Skeletal muscle tissue (tissue), 4 donors: Measurements from ENCODE around the gene MYH7. TPM values are rescaled to one million over a fixed set of nuclear protein-coding genes. Genes with fewer than 3 reads are reported as not detected.
A peak's percentile ranks its signal among the peaks of the same experiment; 100 is the strongest.
"Not testable (repeated sequence)": the region's sequence is repeated elsewhere in the genome, so short reads cannot be mapped to it uniquely, and the experiment has no call there.

ENCODE experiments used
- H3K27ac ChIP-seq: one replicate; pipeline ENCODE4 v1.7.0; 2013; ENCODE audit warnings: mild to moderate bottlenecking, low read depth, low read length, inconsistent platforms
- H3K27me3 ChIP-seq, 3 donors: one replicate each; pipeline ENCODE4 v1.7.0; 2013; ENCODE audit warnings: low read length in 3 of 3; ENCODE audit not compliant: control insufficient read depth in 3 of 3, insufficient read depth in 3 of 3
- H3K36me3 ChIP-seq, 3 donors: one replicate each; pipeline ENCODE4 v1.7.0; 2013; ENCODE audit warnings: low read length in 3 of 3; ENCODE audit not compliant: control insufficient read depth in 3 of 3, insufficient read depth in 3 of 3
- H3K4me1 ChIP-seq, 3 donors: one replicate each; pipeline ENCODE4 v1.7.0; 2013; ENCODE audit warnings: low read length in 3 of 3, mild to moderate bottlenecking in 3 of 3; ENCODE audit not compliant: control insufficient read depth in 3 of 3, insufficient read depth in 3 of 3
- H3K4me3 ChIP-seq, 3 donors: one replicate each; pipeline ENCODE4 v1.7.0; 2013; ENCODE audit warnings: low read length in 3 of 3
- H3K9ac ChIP-seq, 3 donors: one replicate each; pipeline ENCODE4 v1.7.0; 2013; ENCODE audit warnings: low read length in 3 of 3, mild to moderate bottlenecking in 3 of 3, moderate library complexity in 2 of 3, low read depth in 1 of 3
- H3K9me3 ChIP-seq, 3 donors: one replicate each; pipeline ENCODE4 v1.7.0; 2013; ENCODE audit warnings: low read length in 3 of 3; ENCODE audit not compliant: control insufficient read depth in 3 of 3
- total RNA-seq: library from RNA; depleted of rRNA; stranded (reverse); fragments of >200 nt; gene quantifications from one replicate; pipeline ENCODE4 v1.2.3, GENCODE V29; 2014
- donor health status: Osteomylitis.

MYH7 gene
- total RNA-seq, 1 donor from 2014 or later: 426 TPM

DNA sequence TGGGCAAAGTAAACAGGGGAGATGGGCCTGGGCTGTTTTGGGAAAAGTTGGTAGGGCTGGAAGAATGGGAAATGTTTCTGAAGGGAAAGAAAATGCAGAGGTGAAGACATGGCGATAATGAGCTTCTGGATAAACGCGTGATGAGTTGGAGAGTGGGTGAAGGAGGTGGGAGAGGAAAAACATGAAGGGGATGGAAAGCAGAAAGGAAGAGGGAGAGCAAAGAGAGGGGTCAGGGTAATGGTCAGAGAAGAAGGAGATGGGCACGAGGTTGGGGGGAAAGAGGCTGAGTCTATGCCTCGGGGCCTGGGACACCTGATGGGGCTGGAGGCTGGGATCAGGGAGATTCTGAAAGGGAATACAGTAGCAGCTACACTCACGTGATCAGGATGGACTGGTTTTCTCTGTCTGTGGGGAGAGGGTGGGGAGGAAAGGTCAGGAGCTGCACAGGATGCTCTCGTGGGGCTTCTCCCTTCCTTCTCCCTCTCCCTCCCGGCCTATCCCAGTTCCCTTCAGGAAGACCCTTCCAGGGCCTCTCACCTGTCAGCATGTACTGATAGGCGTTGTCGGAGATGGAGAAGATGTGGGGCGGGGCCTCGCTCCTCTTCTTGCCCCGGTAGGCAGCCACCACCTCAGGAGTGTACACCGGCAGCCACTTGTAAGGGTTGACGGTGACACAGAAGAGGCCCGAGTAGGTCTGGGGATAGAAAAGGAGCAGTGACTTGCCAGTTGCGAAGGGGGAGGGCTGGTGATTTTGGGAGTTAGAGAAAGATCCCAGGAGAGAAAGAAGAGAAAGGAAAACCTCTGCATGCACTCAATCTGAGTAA is 3.1 kb downstream of the MYH7 start:
- H3K9me3 ChIP-seq: no peaks in the 10 kb centered on the region
- peaks cover 12 to 50% (median 44%) of the 10 kb centered on the region in 3 donors for H3K4me1 ChIP-seq
- peak overlapping the region in 2 of 3 donors; percentile 66 to 82 for H3K9ac ChIP-seq
- peaks cover 17 to 76% (median 57%) of the 10 kb centered on the region in 3 donors for H3K36me3 ChIP-seq
- H3K27me3 ChIP-seq: peaks cover 0 to 2% (median 0%) of the 10 kb centered on the region in 3 donors
- peak overlapping the region; percentile 76 to 80 (median 79) for H3K4me3 ChIP-seq
- peak overlapping the region; percentile 31 for H3K27ac ChIP-seq

DNA sequence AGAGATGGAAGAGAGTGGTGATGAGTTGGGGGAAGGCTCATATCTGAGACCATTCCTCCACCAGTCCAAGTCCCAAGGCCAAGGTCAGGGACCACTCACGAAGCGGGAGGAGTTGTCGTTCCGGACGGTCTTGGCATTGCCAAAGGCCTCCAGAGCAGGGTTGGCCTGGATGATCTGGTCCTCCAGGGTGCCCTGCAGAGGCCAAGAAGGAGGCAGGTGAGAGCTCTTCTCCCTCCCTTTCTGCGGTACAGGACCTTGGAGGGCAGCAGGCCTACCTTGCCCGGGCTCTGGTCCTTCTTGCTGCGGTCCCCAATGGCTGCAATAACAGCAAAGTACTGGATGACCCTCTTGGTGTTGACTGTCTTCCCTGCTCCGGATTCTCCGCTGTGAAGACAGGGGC is 4.0 kb downstream of the MYH7 start:
- H3K9ac ChIP-seq: peak overlapping the region; percentile 20 to 82 (median 51)
- peak overlapping the region; percentile 59 to 80 (median 76) for H3K4me3 ChIP-seq
- no peaks in the 10 kb centered on the region for H3K9me3 ChIP-seq
- H3K4me1 ChIP-seq: peaks cover 7 to 45% (median 38%) of the 10 kb centered on the region in 3 donors
- H3K36me3 ChIP-seq: peaks cover 17 to 79% (median 59%) of the 10 kb centered on the region in 3 donors
- no peak overlapping the region for H3K27ac ChIP-seq
- peaks cover 0 to 2% (median 0%) of the 10 kb centered on the region in 3 donors for H3K27me3 ChIP-seq

DNA sequence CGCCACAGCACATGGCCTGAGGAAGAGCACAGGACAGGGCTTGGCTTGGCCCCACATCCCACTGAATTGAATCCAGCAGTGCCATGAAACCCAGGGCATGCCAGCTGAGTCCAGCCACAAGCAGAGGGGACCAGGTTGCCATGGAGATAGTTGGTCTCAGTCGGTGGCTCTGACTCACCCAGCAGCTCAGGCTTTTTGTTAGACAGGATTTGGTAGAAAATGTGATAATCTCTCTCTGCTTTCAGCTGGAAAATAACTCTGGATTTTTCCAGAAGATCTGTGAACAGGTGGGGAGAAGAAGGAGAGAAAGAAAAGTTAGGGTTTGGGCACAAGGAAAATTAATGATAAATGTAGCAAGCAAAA is 4.8 kb downstream of the MYH7 start:
- Histone ChIP-seq H3K36me3 (peaks cover 17 to 79% (median 61%) of the 10 kb centered on the region in 3 donors), H3K27ac (no peak overlapping the region), H3K4me3 (peak overlapping the region; percentile 59 to 80 (median 76)), H3K9ac (peak overlapping the region in 1 of 3 donors; percentile 82), H3K9me3 (no peaks in the 10 kb centered on the region), H3K4me1 (peaks cover 7 to 38% (median 35%) of the 10 kb centered on the region in 3 donors), H3K27me3 (peaks cover 0 to 2% (median 0%) of the 10 kb centered on the region in 3 donors)

DNA sequence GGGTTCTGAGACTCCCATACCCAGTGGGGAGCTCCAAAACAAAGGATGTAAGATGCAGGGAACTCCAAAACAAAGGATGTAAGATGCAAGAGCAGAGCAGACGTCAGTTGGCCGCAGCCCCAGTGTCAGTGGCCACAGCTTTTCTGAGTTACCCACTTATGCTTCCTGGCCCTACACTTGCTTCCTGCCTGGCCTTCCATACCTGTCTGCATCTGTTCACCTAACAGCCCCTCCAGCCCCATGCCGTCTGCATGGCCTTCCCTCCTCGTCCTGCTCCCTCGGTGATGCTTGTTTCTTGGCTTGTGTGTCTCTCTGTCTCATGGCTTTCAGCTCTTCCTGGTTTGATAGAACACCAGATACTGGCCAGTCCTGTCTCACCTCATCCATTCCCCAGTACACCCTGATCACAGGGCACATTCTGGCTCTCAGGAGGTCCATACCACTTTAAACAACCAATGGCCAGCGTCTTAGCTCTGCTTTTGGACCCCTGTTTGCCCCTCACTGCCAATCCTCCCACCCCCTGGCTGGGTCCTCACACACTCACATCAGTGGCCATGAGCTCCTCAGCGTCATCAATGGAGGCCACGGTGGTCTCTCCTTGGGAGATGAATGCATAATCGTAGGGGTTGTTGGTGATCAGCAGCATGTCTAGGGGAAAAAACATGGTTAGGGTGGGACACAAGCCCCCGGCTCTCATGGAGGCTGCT is 5.3 kb downstream of the MYH7 start:
- Histone ChIP-seq H3K27ac (no peak overlapping the region), H3K36me3 (peaks cover 17 to 77% (median 64%) of the 10 kb centered on the region in 3 donors), H3K4me3 (peak overlapping the region; percentile 59 to 80 (median 76)), H3K9ac (peak overlapping the region in 1 of 3 donors; percentile 82), H3K4me1 (peaks cover 7 to 38% (median 35%) of the 10 kb centered on the region in 3 donors), H3K27me3 (peaks cover 0 to 2% (median 0%) of the 10 kb centered on the region in 3 donors), H3K9me3 (no peaks in the 10 kb centered on the region)

- H3K36me3 ChIP-seq: peaks cover 15 to 72% (median 62%) of the 10 kb centered on the region in 3 donors
- no peaks in the 10 kb centered on the region for H3K9me3 ChIP-seq
- no peak overlapping the region for H3K27ac ChIP-seq
Observed at GRCh38 chr14:23428686-23429495, 6.6 kb downstream of the MYH7 start.

DNA sequence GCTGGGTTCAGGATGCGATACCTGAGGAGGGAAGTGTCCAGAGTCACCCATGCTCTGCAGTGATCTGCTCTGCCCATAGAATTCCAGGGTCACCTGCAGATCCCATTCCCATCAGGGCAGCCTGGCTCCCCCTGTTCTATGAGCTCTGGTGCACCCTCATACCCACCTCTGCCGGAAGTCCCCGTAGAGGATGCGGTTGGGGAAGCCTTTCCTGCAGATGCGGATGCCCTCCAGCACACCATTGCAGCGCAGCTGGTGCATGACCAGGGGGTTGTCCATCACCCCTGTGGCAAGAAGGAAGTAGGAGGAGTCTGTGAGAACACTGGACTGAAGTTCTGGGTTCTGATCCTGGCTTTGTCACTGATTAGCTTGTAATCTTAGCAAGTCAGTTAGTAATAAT is 9.7 kb downstream of the MYH7 start:
- H3K27me3 ChIP-seq, H3K27ac ChIP-seq, H3K9me3 ChIP-seq, H3K9ac ChIP-seq: not testable (repeated sequence)
- Histone ChIP-seq H3K4me3 (peak overlapping the region in 1 of 3 donors; percentile 53), H3K36me3 (peaks cover 17 to 69% (median 53%) of the 10 kb centered on the region in 3 donors), H3K4me1 (peaks cover 7 to 45% (median 25%) of the 10 kb centered on the region in 3 donors)

More at GRCh38 chr14:23428686-23429495, 6.6 kb downstream of the MYH7 start:
- peak overlapping the region in 1 of 3 donors; percentile 39 for H3K4me3 ChIP-seq
- H3K27me3 ChIP-seq: peaks cover 0 to 2% (median 0%) of the 10 kb centered on the region in 3 donors
- peaks cover 7 to 42% (median 35%) of the 10 kb centered on the region in 3 donors for H3K4me1 ChIP-seq
- no peak overlapping the region for H3K9ac ChIP-seq

DNA sequence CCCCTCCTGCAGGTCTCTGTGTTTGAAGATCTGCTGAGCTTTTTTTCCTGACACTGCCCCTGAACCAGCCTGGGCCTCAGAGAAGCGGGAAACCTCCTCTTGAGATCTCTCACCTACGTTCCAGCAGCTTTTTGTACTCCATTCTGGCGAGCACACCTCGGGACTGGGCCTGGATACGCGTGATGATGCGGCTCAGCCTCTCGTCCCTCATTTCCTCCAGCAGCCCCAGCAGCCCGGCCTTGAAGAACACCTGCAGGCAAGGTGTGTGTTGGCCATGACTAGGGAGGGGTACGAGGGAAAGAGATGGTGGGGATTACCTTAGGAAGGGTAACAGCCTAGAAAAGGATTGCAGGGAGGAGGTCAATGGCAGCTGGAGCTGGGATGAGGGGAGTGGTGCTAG is 10.3 kb downstream of the MYH7 start:
- no peaks in the 10 kb centered on the region for H3K9me3 ChIP-seq
- H3K4me3 ChIP-seq: peak overlapping the region in 1 of 3 donors; percentile 53
- H3K27me3 ChIP-seq: peaks cover 0 to 2% (median 0%) of the 10 kb centered on the region in 3 donors
- no peak overlapping the region for H3K27ac ChIP-seq
- peak overlapping the region in 1 of 3 donors; percentile 62 for H3K9ac ChIP-seq
- H3K36me3 ChIP-seq: peaks cover 14 to 67% (median 57%) of the 10 kb centered on the region in 3 donors
- H3K4me1 ChIP-seq: peaks cover 7 to 39% (median 19%) of the 10 kb centered on the region in 3 donors

DNA sequence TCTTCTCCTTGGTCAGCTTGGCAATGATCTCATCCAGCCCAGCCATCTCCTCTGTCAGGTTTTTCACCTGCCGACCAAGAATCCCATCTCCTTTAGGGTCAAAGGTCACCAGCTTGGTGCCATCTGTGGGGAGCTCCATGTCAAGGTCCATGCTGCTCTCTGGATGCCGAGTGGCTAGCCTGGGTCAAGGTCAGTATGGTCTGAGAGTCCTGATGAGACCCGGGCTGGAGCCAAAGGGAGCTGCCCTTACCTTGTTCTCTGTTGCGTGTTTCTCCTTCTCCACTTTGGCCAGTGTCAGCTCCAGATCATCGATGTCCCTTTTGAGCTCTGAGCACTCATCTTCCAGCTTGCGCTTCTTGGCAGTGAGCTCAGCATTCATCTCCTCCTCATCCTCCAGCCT is 11.8 kb downstream of the MYH7 start:
- Histone ChIP-seq H3K9me3 (no peaks in the 10 kb centered on the region), H3K4me1 (peaks cover 5 to 31% (median 11%) of the 10 kb centered on the region in 3 donors), H3K9ac (peak overlapping the region in 2 of 3 donors; percentile 20 to 62), H3K27ac (no peak overlapping the region), H3K36me3 (peaks cover 21 to 67% (median 65%) of the 10 kb centered on the region in 3 donors), H3K4me3 (peak overlapping the region in 1 of 3 donors; percentile 53), H3K27me3 (peaks cover 0 to 1% (median 0%) of the 10 kb centered on the region in 3 donors)

GRCh38 chr14:23421594-23421993 is 13.9 kb downstream of the MYH7 start:
- H3K9ac ChIP-seq: peak overlapping the region in 1 of 3 donors; percentile 58
- peak overlapping the region in 2 of 3 donors; percentile 3 to 24 for H3K4me3 ChIP-seq
- H3K36me3 ChIP-seq: peaks cover 20 to 68% (median 67%) of the 10 kb centered on the region in 3 donors
- peaks cover 0 to 19% (median 0%) of the 10 kb centered on the region in 3 donors for H3K4me1 ChIP-seq
- H3K9me3 ChIP-seq: no peaks in the 10 kb centered on the region
- no peak overlapping the region for H3K27ac ChIP-seq
- peaks cover 0 to 4% (median 0%) of the 10 kb centered on the region in 3 donors for H3K27me3 ChIP-seq
